WTC11 (cell line): ENCODE measurements around the gene GPHB5. TPM values are rescaled to one million over a fixed set of nuclear protein-coding genes. Genes with fewer than 3 reads are reported as not detected.

Source experiments
- ATAC-seq: fragments of 200-7000 bp; cut with Tn5 transposase; 2 replicates; pipeline ENCODE4 v1.10.0; 2021; ENCODE audit warnings: mild to moderate bottlenecking, moderate library complexity
- CTCF ChIA-PET: fragments of 300-600 bp; sonication (Branson Sonifier 250); formaldehyde crosslinking; loops from one replicate; lab custom pipeline; 2021; ENCODE audit warnings: antibody characterized with exemption; lab: Charles Lee
- POLR2A ChIA-PET: fragments of 350-600 bp; sonication (Branson Sonifier 250); formaldehyde crosslinking; loops from one replicate; lab custom pipeline; 2021; ENCODE audit warnings: antibody characterized with exemption; lab: Charles Lee
- DNase-seq: peaks from one replicate; pipeline ENCODE4 v3.0.0; 2021; ENCODE audit warnings: low spot score
- H3K27ac Mint-ChIP-seq: 2 replicates; pipeline ENCODE4 v1.8.0; 2021; ENCODE audit warnings: mixed read lengths
- H3K27me3 Mint-ChIP-seq: 2 replicates; pipeline ENCODE4 v1.8.0; 2021; ENCODE audit warnings: low read depth, mild to moderate bottlenecking, moderate library complexity, mixed read lengths
- H3K36me3 Mint-ChIP-seq: 2 replicates; pipeline ENCODE4 v1.8.0; 2021; ENCODE audit warnings: mixed read lengths
- H3K4me1 Mint-ChIP-seq: 2 replicates; pipeline ENCODE4 v1.8.0; 2022; ENCODE audit warnings: mixed read lengths
- H3K4me3 Mint-ChIP-seq: 2 replicates; pipeline ENCODE4 v1.8.0; 2021; ENCODE audit warnings: mild to moderate bottlenecking, moderate library complexity, mixed read lengths
- H3K9me3 Mint-ChIP-seq: 2 replicates; pipeline ENCODE4 v1.8.0; 2021; ENCODE audit warnings: mixed read lengths
- AR ChIP-seq: fragments of 250-450 bp; sonication (Bioruptor Pico); IDR thresholded peaks from 2 replicates; pipeline ENCODE4 v1.9.0; 2021; ENCODE audit warnings: mild to moderate bottlenecking
- E2F1 ChIP-seq: sonication (generic); formaldehyde crosslinking; IDR thresholded peaks from 2 replicates; pipeline ENCODE4 v1.8.0; 2022; ENCODE audit warnings: mild to moderate bottlenecking, missing genetic modification reagents
- EMX1 ChIP-seq: fragments of 250-450 bp; sonication (Bioruptor Pico); IDR thresholded peaks from 2 replicates; pipeline ENCODE4 v1.8.0; 2021; ENCODE audit warnings: mild to moderate bottlenecking
- ERG ChIP-seq: fragments of 250-450 bp; sonication (Bioruptor Pico); IDR thresholded peaks from 2 replicates; pipeline ENCODE4 v1.8.0; 2021; ENCODE audit warnings: mild to moderate bottlenecking
- ESRRA ChIP-seq: sonication (generic); formaldehyde crosslinking; IDR thresholded peaks from 2 replicates; pipeline ENCODE4 v1.8.1; 2022; ENCODE audit warnings: mild to moderate bottlenecking, missing genetic modification reagents, borderline replicate concordance
- FOXJ3 ChIP-seq: sonication (generic); formaldehyde crosslinking; IDR thresholded peaks from 2 replicates; pipeline ENCODE4 v1.9.0; 2021; ENCODE audit warnings: missing genetic modification reagents, mild to moderate bottlenecking, borderline replicate concordance
- FOXP4 ChIP-seq: sonication (generic); formaldehyde crosslinking; IDR thresholded peaks from 2 replicates; pipeline ENCODE4 v1.8.0; 2022; ENCODE audit warnings: mild to moderate bottlenecking, missing genetic modification reagents
- GRHL2 ChIP-seq: fragments of 250-450 bp; sonication (Bioruptor Pico); IDR thresholded peaks from 2 replicates; pipeline ENCODE4 v1.8.0; 2022; ENCODE audit warnings: mild to moderate bottlenecking, moderate library complexity; ENCODE audit not compliant: insufficient replicate concordance, severe bottlenecking
- HMGA2 ChIP-seq: fragments of 250-450 bp; sonication (Bioruptor Pico); IDR thresholded peaks from 2 replicates; pipeline ENCODE4 v1.4.0; 2021; ENCODE audit warnings: mild to moderate bottlenecking, moderate library complexity
- HMGXB4 ChIP-seq: sonication (generic); formaldehyde crosslinking; IDR thresholded peaks from 2 replicates; pipeline ENCODE4 v1.8.1; 2023; ENCODE audit warnings: mild to moderate bottlenecking, moderate library complexity, missing genetic modification reagents
- IRF2 ChIP-seq: sonication (generic); formaldehyde crosslinking; IDR thresholded peaks from 2 replicates; pipeline ENCODE4 v1.8.0; 2022; ENCODE audit warnings: low read depth, missing genetic modification reagents, borderline replicate concordance
- MXD4 ChIP-seq: fragments of 250-450 bp; sonication (Bioruptor Pico); IDR thresholded peaks from 2 replicates; pipeline ENCODE4 v1.8.0; 2021; ENCODE audit warnings: mild to moderate bottlenecking, moderate library complexity, borderline replicate concordance
- PRDM15 ChIP-seq: sonication (generic); formaldehyde crosslinking; IDR thresholded peaks from 2 replicates; pipeline ENCODE4 v1.8.0; 2022; ENCODE audit warnings: missing genetic modification reagents
- SP1 ChIP-seq: sonication (generic); formaldehyde crosslinking; conservative IDR thresholded peaks from 2 replicates; pipeline ENCODE4 v1.8.1; 2022; ENCODE audit warnings: missing genetic modification reagents
- TP53 ChIP-seq: sonication (generic); formaldehyde crosslinking; IDR thresholded peaks from 2 replicates; pipeline ENCODE4 v1.8.1; 2023; ENCODE audit warnings: mild to moderate bottlenecking, missing genetic modification reagents
- ZNF219 ChIP-seq: sonication (generic); formaldehyde crosslinking; IDR thresholded peaks from 2 replicates; pipeline ENCODE4 v1.8.0; 2023; ENCODE audit warnings: missing genetic modification reagents, mild to moderate bottlenecking, borderline replicate concordance
- ZNF232 ChIP-seq: sonication (generic); formaldehyde crosslinking; IDR thresholded peaks from 2 replicates; pipeline ENCODE4 v1.8.0; 2022; ENCODE audit warnings: mild to moderate bottlenecking, missing genetic modification reagents
- ZNF425 ChIP-seq: fragments of 250-450 bp; sonication (Bioruptor Pico); conservative IDR thresholded peaks from 2 replicates; pipeline ENCODE4 v1.9.0; 2021; ENCODE audit warnings: mild to moderate bottlenecking
- ZNF512 ChIP-seq: sonication (generic); formaldehyde crosslinking; IDR thresholded peaks from 2 replicates; pipeline ENCODE4 v1.8.1; 2022; ENCODE audit warnings: missing genetic modification reagents, borderline replicate concordance
- total RNA-seq: library from RNA; stranded (reverse); gene quantifications from 3 replicates; pipeline ENCODE4 v1.2.3, GENCODE V29; 2021

The GPHB5 gene
- total RNA-seq, 1 experiment from 2014 or later, result not detected

- ATAC-seq, result no peak
- ChIA-PET CTCF (no interaction called here), POLR2A (no interaction called here)
- 0 out of 2 replicates have a peak, but pooled peaks cover 5% of the 10 kb centered on the region for H3K4me1 Mint-ChIP-seq
- TF ChIP-seq AR (CRISPR knock-in tag) (no peak), ESRRA (no peak), FOXJ3 (CRISPR knock-in tag) (no peak), ERG (no peak), IRF2 (CRISPR knock-in tag) (no peak), MXD4 (CRISPR knock-in tag) (no peak), TP53 (CRISPR knock-in tag) (no peak), ZNF425 (no peak), ZNF232 (CRISPR knock-in tag) (no peak), E2F1 (CRISPR knock-in tag) (no peak), GRHL2 (CRISPR knock-in tag) (no peak), ZNF219 (CRISPR knock-in tag) (no peak), EMX1 (CRISPR knock-in tag) (no peak), FOXP4 (no peak), SP1 (no peak), HMGA2 (CRISPR knock-in tag) (no peak), HMGXB4 (CRISPR knock-in tag) (no peak), ZNF512 (CRISPR knock-in tag) (no peak), PRDM15 (no peak)
- no peak for DNase-seq
- no peak overlapping the region for H3K27ac Mint-ChIP-seq
- no peak overlapping the region for H3K4me3 Mint-ChIP-seq
- H3K36me3 Mint-ChIP-seq, result no peaks in the 10 kb centered on the region
- H3K27me3 Mint-ChIP-seq, result no peaks in the 10 kb centered on the region; the same call in 1 of the 2 replicates
- no peaks in the 10 kb centered on the region for H3K9me3 Mint-ChIP-seq
These were observed 27.1 kb upstream of the GPHB5 start for GRCh38 chr14:63345826-63346225.
